ENCODE results near the gene HOXA4.

The HOXA4 gene

DNA sequence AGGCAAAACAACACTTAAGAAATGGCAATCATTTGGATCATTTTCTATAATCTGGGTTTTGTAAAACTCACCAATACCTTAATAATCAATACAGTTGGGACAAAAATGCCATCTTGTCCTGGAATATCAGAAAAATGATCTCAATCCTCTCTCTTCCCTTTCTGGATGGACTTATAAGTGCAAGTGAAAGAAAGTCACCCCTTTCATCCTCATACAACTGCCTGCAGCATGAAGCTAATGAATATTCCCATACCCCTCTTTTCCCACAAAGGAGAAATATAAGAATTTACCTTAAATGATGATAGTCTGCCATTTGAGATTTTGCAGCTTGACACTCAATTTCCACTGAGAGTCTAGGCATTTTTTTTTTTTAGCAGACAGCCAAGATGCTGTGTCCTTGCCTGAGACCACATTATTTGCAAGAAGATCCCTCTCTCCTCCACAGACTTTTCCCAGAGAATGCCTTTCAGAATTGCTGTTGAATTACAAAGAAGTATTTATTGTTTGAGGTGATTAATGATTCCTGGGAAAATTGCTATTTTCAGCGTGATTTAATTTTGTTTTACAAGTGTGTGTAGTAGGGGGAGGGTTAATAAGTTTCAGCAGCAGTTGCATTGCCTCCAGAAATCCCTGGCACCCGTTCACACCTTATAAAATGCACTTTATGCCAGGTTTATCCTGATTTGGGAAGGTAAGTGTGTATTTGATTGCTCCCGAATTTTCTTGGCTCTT lies 3.8 kb downstream of the HOXA4 start:
- H3K4me3 ChIP-seq (ENCODE audit: low read depth, low read length): no peak overlapping the region
- no peak for DNase-seq (ENCODE audit: low read depth)
- no peak for TF ChIP-seq CTCF (conservative IDR thresholded peaks at IDR 0.05; ENCODE audit: low read depth, low read length)

- DNase-seq (ENCODE audit: low read depth): no peak
- TF ChIP-seq CTCF (conservative IDR thresholded peaks at IDR 0.05; ENCODE audit: low read depth, low read length): no peak
- no peak overlapping the region for H3K4me3 ChIP-seq (ENCODE audit: low read depth, low read length)
Measured at GRCh38 chr7:27125986-27126394, 4.6 kb downstream of the HOXA4 start.

DNA sequence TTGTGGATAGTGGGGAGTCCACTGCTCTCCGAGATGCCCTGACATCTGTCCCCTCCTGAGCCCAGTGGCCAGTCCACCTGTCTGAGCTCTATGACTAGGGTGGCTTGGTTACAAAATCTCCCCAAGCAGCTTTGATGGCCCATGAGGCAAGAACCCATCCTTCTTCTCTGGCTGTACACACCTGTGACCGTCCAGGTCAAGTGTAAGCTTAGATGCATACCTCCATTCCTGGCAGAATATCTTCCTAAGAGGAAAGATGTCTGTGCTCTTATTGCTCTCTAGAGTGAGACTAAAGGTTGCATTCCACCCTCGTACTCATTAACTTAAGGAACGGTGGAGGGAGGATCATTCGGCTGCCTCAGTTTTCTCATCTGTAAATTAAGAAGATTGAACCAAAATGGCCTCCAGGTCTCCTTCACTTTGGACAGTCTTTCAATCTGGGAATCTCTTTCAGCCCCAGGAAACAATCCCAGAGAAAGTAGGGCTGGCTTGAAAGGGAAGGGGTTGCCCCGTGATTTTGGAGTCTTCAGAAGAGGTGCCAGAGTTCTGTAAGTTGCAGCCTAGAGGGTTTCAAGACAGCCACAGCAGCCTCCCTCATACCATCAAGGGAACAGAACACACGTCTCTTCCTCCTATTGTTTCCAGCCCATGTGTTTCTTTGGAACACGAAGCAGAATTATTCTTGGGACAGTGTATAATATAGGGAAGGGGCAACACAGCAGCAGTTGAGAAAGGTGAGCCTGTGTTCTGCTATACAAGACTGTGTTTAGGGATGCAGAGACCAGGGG lies 5.5 kb downstream of the HOXA4 start:
- H3K4me3 ChIP-seq (ENCODE audit: low read depth, low read length): no peak overlapping the region
- no peak for DNase-seq (ENCODE audit: low read depth)
- TF ChIP-seq CTCF (conservative IDR thresholded peaks at IDR 0.05; ENCODE audit: low read depth, low read length): no peak

DNA sequence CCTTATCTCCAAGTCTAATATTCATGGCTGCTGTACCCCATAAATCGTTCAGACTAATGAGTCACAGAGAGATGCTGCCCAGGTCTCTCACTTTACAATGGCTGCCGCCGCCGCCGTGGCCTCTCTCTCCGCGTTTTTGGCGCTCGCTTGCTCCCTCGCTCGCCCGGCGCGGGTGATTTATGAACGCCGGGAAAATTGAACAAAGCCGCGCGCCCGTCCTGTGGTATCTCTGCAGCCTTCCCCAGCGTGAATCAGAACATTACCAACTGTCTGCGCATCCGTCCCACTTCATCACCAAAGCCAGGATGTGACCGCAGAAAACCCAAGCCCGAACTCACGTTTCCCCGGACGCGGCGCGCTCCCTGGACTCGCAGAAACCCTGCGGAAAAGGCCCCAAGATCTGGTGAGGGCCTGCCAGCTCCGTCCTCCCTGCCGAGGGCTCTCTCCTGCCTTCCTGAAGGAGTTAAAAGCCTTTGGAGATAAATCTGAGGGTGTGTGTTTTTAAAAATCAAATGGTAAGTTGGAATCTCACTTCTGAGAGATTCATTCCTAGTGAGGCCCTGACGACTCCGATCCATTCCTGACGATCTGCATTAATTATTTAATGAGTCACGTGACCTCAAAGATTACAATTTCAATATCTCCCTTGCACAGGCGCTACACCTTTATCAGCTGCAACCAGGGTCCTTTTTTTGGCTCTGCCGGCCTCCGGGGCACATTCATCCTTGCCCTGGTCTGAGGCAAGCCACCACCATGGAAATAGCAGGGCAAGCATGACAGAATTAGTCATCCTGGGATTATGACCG lies 6.3 kb downstream of the HOXA4 start:
- no peak overlapping the region for H3K4me3 ChIP-seq (ENCODE audit: low read depth, low read length)
- no peak for DNase-seq (ENCODE audit: low read depth)
- TF ChIP-seq CTCF (conservative IDR thresholded peaks at IDR 0.05; ENCODE audit: low read depth, low read length): no peak

DNA sequence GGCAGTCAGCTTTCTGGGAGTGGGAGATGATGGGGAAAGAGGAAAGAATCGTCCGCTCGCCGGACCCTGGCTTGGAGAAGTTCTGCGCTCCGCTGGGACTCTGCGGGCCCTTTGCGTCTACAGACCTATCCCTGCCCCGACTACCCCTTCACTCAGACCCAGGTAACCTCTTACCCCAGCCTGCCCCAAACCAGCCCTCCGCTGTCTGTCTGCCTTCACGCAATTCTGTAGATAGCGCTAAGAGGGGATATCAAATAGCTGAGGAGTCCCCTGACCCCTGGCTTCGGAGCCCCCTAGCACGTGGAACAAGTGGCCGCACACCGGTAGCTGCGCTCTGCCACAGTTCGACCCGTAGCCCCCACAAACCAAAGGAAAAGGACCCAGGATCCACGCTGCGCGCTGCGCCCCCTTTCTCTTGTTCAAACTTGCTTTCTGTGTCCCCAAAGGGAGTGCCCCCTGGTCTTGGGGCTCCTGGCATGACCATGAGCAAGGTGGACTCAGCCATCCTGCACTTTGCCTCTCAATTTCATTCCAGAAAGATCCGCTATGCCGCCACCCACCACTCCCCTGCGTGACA lies 7.0 kb downstream of the HOXA4 start:
- no peak for TF ChIP-seq CTCF (conservative IDR thresholded peaks at IDR 0.05; ENCODE audit: low read depth, low read length)
- DNase-seq (ENCODE audit: low read depth): no peak
- no peak overlapping the region for H3K4me3 ChIP-seq (ENCODE audit: low read depth, low read length)

DNA sequence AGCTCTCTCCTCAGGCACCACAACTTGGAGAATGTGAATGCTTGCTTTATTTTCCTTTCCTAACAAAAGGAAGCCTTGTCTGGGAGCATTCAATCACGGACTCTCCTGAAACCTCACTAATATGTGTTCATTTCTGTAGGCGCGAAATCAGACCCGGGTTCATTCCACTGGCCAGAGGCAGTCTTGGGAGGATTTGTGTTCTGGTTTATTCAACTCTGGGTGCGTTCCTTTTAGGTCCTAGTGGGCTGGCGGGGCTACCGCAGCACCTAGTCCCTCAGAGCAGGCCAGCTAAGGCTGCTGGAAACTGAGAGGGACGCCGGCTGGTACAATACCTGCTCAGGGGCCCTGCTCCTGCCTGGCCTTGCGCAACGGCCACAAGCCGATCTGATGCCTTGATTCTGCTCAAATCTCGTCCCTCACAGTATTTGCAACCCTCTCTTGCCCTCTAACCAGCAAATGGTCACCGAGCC lies 7.5 kb downstream of the HOXA4 start:
- no peak for DNase-seq (ENCODE audit: low read depth)
- no peak for TF ChIP-seq CTCF (conservative IDR thresholded peaks at IDR 0.05; ENCODE audit: low read depth, low read length)
- no peak overlapping the region for H3K4me3 ChIP-seq (ENCODE audit: low read depth, low read length)
